Right lung (tissue), 5 donors: ENCODE data around the gene PCBP2. TPM values are rescaled to one million over a fixed set of nuclear protein-coding genes. Genes with fewer than 3 reads are reported as not detected.
"Not testable (repeated sequence)": the region's sequence is repeated elsewhere in the genome, so short reads cannot be mapped to it uniquely, and the experiment has no call there.

Source experiments
- DNase-seq, 2 donors: peaks; one replicate each; pipeline ENCODE4 v3.0.0-alpha.2; 2013
- polyA plus RNA-seq, 5 donors: library from polyadenylated mRNA; unstranded; fragments of 120-200 nt; gene quantifications; one replicate each; pipeline versions ENCODE4 v1.2.1 to v1.2.3, GENCODE V29; 2013; ENCODE audit warnings: inconsistent platforms in 1 of 5, low replicate concordance in 1 of 5; ENCODE audit not compliant: insufficient read length in 5 of 5, insufficient read depth in 1 of 5

PCBP2 gene
- polyA plus RNA-seq, 5 donors = 928 to 1,079 (median 1,012) TPM

DNA sequence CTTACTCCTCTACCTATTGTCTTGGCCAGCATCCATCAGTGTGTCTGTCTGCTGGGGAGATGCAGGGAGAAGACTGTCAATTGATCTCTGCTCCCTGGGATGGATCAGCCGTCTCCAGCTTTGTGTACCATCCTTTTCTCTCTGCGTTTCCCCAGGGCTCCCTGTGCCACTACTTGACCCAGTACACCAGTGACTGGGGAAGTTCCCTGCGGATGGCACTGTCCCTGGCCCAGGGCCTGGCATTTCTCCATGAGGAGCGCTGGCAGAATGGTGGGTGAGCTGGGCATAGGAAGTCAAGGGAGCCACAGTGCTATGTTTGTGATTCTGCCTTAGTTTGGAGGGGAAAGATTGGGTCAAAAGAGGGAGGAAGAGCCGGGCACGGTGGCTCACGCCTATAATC, 23.2 kb upstream of the PCBP2 start:
- no peak for DNase-seq

DNA sequence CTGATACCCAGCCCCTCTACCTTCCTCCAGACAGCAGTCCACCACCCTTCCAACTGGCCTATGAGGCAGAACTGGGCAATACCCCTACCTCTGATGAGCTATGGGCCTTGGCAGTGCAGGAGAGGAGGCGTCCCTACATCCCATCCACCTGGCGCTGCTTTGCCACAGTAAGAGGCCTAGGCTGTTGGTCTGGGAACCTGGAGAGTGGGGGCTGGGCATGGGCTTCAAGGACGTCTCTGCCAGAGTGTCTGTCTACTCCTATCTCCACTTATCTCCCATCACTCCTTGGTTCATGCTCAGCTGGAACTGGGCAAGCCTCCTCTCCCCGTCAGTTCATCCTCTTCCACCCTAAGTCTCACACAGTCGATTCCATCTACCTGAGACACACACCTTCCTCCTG, 21.8 kb upstream of the PCBP2 start:
- no peak for DNase-seq

DNA sequence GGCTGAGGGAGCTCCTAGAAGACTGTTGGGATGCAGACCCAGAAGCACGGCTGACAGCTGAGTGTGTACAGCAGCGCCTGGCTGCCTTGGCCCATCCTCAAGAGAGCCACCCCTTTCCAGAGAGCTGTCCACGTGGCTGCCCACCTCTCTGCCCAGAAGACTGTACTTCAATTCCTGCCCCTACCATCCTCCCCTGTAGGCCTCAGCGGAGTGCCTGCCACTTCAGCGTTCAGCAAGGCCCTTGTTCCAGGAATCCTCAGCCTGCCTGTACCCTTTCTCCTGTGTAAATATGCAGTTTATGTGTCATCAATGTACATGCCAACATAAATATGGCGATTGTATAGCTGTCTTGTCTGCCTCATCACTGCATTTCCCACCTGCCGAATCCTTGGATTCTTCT, 20.7 kb upstream of the PCBP2 start:
- DNase-seq = no peak

DNA sequence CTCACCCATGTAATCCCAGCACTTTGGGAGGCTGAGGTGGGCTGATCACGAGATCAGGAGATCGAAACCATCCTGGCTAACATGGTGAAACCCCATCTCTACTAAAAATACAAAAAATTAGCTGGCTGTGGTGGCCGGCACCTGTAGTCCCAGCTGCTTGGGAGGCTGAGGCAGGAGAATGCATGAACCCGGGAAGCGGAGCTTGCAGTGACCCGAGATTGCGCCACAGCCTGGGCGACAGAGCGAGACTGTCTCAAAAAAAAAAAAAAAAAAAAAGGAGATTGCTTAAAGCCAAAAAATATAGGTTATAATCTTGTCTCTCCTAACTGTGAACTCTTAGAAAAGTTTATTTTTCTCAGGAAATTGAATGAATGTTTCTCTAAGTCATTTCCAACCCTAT, 16.6 kb upstream of the PCBP2 start:
- DNase-seq = not testable (repeated sequence)

DNA sequence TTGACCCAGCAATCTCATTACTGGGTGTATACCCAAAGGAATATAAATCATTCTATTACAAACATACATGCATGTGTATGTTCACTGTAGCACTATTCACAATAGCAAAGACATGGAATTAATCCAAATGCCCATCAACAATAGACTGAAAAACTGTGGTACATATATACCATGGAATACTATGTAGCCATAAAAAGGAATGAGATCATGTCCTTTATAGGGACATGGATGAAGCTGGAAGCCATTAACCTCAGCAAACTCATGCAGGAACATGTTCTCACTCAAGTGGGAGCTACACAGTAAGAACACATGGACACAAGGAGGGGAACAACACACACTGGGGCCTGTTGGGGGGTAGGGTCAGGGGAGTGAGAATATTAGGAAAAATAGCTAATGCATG, 12.3 kb upstream of the PCBP2 start:
- DNase-seq = not testable (repeated sequence)

DNA sequence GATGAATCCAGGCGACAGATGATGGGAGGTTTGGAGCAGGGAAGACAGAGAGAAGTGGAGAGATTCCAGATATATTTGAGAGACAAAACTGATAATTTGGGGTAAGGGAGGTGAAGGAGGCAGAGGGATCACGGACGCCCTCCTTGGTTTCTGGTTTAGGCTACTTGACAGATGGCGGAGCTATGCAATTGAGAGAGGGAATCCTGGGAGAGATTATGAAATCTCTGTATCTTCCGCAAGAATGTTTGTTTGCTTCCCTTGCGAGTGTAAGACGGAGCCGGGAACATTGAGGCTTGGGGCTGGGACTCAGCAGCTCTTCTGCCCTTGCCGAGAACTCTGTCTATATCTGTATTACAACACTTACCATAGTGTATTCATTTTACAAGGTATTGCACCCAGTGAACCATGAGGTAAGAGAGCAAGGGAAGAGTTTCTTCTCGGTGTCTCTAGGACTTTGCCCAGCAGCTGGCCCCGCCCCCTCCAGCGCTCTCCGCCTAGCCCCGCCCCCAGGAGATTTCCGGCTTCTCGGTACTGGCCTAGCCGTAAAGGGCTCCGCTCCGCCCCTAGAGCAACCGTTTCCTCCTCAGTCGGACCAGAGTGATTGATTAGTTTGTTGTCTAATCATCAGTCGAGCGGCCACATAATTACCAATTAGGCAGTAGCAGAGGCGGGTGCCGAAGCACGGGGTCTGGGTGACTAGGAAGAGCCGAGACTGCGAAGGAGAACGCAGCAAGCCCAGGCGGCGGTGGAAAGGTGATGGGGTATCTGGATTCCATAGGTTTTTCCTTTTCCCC, 10.7 kb upstream of the PCBP2 start, which contains the start of gene PRR13:
Gene PRR13 (plus strand): TSS at position 695 of the 794 bp plus-strand sequence. CDS start 981 bp downstream, outside the sequence.
- DNase-seq = peak; percentile 97

DNA sequence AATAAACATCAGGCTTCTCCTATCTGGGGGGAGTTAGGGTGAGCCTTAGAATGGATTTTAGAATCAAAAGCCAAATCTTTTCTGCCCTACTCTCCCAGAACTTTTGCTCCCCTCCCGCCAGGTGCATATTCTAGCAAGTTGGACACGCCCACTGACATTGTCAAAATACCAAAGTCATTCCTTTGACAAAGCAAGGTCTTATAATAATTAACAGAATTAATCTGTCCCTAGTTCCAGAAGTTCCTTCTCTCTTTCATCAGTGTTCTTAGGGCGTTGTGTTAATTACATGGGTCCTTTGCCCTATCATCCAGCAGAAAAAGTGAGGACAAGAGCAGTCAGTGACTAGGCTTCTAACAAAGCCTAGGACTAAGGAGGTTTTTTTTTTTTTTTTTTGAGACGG, 7.9 kb upstream of the PCBP2 start:
- DNase-seq = no peak

DNA sequence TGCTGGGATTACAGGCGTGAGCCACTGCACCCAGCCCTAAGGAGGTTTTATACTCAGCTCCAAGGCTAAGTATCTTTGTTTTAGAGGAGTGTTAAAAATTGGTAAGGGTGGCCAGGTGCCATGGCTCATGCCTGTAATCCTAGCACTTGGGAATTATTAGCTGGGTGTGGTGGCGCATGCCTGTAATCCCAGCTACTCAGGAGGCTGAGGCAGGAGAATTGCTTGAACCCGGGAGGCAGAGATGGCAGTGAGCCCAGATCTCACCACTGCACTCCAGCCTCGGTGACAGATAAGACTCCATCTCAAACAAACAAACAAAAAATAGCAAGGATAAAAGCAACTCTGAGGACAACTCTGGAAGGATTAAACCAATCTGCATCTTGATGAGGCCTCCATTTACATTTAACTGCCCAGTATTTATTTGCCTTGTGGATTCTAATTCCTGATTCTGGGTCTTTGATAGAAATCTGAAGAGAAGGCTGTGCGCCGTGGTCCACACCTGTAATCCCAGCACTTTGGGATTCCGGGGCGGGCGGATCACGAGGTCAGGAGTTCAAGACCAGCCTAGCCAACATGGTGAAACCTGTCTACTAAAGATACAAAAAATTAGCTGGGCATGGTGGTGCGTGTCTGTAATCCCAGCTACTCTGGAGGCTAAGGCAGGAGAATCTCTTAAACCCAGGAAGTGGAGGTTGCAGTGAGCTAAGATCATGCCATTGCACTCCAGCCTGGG, 7.1 kb upstream of the PCBP2 start:
- not testable (repeated sequence) for DNase-seq

DNA sequence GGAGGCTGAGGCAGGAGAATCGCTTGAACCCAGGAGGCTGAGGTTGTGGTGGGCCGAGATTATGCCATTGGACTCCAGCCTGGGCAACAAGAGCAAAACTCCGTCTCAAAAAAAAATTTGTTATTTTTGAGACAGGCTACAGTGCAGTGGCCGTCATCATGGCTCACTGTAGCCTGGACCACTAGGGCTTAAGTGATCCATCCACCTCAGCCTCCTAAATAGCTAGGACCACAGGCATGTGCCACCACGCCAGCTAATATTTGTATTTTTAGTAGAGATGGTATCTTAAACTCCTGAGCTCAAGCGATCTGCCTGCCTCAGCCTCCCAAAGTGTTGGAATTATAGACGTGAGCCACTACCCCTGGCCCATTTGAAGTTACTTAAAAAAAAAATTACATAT, 966 bp upstream of the PCBP2 start:
- no peak for DNase-seq

DNA sequence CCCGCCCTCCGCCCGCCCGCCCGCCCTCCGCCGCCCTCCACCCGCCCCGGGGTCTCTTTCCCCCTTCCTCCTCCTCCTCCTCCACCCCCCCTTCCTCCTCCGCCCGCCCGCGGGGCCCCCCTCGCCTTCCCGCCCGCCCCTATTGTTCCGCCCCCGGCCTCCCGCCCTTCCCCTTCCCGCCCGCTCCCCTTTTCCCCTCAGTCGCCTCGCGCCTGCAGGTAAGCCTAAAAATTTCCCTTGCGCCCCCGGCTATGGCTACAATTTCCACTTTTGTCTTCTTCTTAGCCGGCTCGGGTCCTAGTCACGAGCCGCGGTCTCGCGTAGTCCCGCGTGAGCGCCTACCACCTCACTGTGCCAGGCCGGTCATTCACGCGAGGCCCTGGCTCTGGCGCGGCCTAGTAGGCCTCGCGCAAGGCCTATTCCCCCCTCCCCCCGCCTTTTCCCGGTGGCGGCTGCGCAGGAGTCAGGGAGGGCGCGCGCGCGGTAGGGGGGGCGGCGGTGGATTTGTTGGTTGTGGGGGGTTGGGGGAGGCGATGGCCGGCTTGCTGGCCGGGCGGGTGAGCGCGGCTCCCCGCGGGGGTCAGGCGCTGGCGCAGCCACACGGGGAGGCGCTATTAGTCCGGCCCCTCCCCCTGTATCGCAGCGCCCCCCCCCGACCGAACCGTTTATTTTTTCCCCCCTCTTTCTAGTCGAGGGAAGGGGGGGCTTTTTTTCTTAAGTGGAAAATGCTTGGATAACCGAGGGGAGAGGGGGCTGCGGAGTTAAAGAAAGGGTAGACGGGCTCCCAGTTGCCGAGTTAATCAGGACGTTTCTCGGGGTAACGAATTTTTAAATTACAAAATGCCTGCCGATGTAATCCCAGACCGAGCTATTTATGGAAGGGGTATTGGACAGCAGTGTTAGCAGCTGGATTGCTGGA, 516 bp downstream of the PCBP2 start:
- DNase-seq = peak; percentile 83 to 89

DNA sequence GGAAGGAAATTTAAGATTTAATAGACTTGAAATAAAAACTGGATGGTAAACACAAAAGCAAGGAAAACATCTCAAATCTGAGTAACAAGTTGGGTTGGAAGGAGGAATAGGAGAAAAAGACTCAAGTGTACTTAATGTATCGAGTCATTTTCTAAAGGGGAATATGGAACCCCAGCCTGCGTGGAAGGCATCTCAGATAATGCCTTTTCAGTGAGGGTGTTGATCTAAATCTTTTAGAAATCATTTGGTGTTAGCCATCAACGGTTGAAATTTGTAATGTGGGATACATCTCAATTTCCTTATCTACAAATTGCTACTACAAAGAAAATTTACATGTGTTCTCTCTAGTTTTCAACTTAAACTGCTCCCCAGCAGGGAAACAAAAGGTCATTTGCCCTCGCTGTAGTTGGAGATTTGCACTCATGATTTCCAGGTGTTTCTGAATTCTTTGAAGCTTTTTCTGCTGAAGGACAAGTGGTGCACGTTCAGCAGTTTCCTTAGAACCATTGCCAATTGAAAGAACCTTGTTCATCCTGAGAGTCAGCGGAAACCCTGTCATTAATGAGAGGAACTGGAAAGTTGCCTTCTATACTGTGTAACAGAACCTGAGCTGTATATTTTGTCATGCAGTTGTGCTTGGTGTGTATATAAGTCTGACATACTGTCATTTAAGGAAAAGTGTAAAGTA, 2.2 kb downstream of the PCBP2 start:
- no peak for DNase-seq

DNA sequence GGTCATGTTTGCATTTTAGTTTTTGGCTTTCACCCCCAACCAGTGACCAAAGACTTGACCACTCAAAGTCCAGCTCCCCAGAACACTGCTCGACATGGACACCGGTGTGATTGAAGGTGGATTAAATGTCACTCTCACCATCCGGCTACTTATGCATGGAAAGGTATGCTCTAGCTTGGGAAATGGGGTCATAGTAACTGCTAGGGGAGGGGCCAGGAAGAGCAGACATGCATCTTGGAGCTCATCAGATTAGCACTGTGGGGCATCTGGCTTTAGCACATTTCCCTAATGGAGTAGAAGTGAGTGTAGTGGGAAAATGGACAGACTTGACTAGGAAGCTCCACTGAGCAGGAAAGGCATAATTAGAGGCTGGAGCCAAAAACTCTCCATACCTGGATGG, 2.8 kb downstream of the PCBP2 start:
- no peak for DNase-seq

DNA sequence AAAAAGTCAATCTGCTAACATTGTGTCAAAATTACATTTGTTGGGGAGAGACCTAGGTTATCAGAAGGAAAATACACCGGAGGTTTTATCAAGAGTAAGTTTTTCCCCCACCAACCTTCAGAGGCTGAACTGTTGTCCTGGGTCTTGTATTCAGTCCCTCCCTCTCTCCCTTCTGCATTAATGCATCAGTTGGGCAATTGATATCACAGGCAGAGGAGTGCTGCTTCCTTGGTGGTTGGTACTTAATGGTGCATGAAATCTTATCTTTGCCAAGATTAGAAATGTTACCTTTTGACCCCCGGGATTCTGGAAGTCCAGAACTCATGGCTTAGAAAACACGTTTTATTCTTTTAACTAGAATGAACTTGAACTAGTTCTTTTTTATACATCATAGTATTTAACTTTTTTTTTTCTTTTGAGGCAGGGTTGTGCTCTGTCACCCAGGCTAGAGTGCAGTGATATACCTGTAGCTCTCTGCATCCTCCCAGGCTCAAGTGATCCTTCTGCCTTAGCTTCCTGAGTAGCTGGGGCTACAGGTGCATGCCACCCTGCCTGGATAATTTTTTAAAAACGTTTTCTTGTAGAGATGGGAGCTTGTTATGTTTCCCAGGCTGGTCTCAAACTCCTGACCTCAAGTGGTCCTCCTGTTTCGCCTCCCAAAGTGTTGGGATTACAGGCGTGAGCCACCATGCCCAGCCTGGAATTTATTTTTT, 4.9 kb downstream of the PCBP2 start:
- no peak for DNase-seq

DNA sequence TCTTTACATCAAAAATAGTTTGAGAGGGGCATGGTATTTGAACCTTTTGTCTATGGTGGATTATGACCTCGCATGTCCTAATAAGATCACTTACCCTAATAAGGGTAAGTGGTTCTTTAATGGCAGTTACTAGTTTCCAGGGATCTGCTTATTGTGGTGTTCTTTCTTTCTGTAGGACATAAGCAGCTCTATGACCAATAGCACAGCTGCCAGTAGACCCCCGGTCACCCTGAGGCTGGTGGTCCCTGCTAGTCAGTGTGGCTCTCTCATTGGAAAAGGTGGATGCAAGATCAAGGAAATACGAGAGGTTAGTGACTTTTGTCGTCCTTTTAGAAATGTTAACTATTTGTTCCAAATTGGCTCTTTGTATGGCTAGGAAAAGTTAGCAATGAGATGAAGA, 7.2 kb downstream of the PCBP2 start:
- DNase-seq = no peak

DNA sequence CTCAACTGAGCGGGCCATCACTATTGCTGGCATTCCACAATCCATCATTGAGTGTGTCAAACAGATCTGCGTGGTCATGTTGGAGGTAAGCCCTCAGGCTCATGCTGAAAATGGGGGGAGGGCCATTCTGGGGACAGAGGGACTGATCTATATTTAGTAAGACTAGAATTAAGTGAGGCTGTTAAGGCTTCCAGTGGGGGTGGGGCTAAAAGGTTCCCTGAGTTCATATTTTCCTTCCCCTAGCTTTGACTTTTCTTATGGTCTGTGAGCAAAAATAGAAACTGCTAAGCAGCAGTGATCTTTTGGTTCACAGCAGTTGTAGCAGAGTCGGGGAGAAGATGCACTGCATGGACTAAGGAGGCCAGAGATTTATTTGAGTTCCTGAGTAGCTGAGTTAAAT, 9.2 kb downstream of the PCBP2 start:
- no peak for DNase-seq

DNA sequence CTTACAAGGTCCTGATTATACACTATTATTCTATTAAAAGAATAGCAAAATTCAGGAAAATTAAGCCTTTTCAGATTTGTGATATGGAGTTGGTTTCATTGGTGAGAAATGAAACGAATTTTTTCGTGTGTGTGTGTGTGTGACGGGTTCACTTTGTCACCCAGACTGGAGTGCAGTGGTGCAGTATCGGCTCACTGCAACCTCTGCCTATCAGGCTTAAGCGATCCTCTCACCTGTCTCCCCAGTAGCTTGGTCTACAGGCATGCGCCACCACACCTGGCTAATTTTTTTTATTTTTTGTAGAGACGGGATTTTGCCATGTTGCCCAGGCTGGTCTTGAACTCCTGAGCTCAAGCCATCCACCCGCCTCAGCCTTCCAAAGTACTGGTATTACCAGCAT, 9.7 kb downstream of the PCBP2 start:
- no peak for DNase-seq

DNA sequence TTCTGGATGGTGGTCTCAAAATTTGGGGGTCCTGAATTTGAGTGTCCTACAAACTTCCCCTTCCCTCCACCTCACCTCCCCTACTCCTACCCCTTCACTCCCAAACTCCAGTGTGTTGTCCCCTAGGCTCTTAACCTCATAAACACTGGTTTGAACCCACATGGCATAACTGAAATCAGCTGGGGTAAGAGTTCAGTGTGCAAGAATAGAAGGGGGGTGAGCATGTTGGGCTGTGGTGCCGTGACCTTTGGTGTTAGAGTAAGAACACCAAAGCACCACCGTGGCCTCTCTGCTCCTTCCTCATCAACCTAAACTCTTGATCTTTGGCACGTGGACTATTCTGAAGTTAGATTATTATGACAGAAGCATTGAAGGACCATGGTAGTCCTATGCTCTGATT, 11.0 kb downstream of the PCBP2 start:
- no peak for DNase-seq

DNA sequence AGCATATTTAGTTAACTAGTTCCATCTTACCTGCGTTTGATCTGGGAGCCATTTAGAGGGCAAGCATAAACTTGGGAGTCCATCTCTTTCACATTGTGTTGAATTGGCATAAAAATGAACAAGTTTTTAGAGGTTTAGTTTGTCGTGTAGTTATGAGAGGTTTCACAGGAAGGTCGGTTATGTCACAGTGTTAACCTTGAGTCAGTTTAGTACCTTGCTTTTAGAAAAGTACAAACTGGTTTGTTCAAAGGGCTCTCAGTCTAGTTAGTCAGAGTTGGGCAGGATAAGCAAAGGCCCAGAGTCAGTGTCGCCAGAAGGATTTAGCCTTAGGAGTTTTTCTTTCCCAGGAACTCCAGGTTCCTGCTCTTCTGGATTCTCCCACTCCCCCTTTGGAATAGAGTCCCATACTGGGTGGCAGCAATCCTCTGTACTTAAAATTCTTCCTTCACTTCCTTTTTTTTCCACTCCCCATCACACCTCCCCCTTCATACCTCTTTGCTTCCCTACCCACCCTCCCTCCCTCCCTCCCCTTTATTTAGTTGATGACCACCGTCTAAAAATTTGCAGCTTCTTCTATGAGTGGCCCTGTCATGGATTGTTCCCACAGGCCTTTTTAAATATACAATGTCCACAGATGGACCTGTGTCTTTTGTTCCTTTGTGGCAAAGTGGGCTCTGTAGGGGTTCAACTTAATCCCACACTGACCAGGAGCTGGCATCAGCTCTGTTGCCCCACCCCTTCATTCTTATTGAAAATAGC, 12.1 kb downstream of the PCBP2 start:
- DNase-seq = no peak

DNA sequence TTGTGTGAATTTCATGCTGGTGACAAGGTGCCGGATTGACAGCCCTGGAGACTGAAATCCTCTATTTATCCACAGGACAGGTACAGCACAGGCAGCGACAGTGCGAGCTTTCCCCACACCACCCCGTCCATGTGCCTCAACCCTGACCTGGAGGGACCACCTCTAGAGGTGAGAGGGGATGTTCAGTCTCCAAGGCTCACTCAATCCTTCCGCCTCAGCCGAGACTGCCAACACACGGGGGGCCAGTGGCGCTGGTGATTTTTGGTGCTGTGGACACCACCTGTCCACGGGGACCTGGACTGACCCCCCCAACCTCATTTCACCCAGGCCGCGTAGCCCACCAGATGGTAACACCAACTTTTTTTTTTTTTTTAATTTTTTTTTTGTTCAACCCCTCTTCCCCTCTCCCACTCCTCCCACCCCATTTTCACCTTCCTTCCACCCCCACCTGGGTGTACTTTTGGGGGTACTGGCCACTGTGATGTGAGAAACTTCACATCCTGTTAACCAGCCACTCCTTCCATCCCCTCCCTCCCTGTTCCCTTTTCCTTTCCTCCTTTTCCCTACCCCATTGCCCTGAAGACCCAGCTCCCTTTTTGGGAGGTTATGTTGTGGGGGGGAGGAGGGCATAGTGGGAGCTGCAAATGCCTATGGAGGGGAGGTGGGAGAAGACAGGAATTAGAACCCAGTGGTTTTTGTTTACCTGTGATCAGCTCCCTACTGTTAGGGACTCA, 12.9 kb downstream of the PCBP2 start:
- no peak for DNase-seq
